DMS 273 treated with DMSO at 0.1 percent for 48 hours (cell line): Measurements from ENCODE around the gene SKAP1.
"Not testable (repeated sequence)": the region's sequence is repeated elsewhere in the genome, so short reads cannot be mapped to it uniquely, and the experiment has no call there.

Source experiments
- DNase-seq: peaks from one replicate; lab custom pipeline; 2025; lab: John Stamatoyannopoulos, UW

Gene SKAP1

GRCh38 chr17:48445248-48445620 is 15.2 kb upstream of the SKAP1 start:
- no peak for DNase-seq

DNA sequence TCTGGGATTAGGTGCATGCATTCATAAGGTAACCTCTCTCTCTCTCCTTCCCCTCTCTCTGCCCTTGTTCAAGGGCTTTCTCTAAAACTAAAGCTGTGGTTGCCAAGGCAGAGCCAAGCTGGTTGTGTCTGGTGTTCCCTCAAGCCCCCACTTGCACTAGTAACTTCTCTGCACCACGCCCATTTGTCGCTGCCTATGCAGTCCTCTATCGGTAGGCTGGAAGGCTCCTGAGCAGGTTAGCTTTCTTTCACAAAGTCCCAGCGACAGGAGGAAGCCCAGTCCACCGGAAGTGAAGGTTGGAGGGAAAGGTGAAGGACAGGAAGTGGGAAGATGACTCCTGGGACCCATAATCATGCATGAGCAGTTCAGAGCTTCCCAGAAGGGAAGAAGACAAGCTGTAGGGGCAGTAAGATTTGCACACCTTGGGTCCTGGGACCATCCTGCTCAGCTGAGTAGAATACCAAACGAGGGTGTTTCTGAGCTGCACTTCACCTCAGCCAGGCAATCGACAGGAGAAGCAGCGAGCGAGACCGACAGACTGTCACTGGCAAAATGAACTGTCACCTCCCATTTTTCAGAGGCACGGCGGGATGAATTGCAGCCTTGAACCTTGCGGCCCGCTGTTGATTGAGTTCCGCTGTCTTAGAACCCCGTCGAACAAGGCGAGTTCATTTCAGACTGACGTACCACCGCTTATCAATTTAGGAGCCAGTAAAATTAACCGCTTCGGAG is 14.7 kb upstream of the SKAP1 start:
- DNase-seq, result no peak

DNA sequence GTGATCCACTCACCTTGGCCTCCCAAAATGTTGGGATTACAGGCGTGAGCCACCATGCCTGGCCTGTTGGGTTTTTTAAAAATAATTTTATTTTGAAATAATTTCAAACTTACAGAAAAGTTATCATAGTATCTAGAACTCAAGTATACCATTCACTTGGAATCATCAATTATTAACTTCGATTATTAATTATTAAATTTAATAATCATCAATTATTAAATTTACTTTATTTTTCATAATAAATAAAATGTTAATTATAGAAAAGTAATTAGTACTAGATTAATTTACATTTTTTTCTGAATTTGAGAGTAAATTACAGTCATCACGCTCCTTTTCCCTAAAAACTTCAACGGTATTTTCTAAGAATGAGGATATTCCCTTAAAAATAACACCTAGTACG is 13.7 kb upstream of the SKAP1 start:
- DNase-seq, result no peak

- DNase-seq, result no peak
Measured at GRCh38 chr17:48442819-48443218, 12.8 kb upstream of the SKAP1 start.

DNA sequence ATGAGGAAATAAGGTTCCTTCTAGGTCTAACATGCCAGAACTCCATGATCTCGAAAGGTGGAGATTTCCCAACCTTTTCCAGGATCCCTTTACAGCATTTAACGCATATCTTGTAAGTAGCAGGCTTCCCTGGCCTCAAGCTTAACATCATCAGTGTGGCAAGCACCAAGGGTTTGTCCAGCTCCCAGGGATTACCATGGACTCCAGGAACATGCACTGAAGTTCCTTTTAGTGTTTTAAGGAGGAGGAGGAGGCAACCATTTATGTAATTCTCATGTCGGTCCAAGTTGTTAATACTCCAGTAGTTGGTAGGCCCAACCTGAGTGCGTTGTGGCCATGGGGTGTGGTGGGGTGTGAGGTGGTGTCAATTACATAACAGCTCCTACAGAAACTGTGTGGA is 11.8 kb upstream of the SKAP1 start:
- DNase-seq, result no peak

DNA sequence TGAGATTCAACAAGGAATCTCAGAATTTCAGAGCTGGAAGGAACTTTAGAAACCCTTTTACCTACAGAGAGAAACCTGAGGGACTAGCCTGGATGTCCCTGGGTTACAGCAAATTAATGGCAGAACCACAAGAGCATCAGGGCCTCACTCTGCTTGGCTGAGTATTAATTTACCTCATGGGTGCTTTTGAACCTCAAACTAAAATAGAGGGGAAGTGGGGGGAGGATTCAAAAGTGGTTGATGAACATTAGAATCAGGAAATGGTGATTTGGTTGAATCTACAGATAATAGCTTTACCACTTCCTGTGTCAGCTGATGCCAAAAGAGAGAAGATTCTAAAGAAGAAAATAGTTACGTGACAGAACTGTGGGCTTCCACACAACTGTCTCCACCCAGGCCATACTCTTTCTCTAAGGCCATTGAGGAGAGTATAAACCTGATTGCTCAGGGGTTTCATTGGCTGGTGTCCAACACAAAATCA is 11.3 kb upstream of the SKAP1 start:
- no peak for DNase-seq

DNA sequence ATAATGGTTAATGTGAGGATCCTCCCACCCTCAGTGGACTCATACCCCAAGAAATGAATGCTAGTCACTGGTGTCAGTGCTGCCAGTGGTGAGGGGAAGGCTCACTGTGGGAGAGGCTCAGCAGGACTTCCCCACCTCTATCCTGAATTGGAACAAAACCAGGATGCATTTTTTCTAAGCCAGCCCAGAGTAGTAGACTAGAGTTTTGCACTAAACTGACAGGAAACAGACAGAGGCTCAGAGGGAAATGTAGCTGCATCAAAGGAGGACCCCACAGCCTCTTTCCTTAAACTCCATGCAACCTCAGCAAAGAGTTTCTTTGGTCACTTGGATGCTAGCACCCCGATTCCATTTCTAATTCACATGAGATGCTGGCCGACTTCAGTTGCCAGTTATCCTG is 10.7 kb upstream of the SKAP1 start:
- no peak for DNase-seq

DNA sequence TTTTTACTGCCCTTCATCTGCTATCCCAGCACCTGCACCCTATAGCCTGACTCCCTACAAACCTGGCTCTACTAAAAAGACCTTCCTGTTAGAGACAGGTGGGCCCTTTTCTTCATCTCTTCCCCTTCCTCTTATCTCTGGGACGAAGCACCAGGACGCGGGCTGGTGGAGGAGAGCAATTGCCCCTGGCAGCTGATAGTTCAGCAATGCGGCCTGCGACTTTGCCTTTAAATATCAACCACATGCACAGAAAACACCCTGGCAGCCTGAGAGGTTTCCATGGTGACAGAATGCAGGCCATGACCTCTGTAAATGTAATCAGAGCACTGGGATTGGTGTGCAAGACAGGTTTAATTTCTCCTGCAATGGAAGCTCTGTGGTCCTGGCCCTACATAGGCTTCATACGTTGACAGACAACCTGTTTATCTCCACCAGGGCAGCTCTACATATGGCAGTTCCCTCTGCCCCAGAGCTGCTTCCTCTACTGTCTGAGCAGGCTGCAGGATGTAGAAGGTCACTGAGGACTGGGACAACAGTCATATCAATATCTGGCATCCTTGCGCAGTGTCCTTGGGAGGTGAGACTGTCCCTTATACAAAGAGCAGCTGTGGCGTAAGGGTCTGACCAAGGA is 10.0 kb upstream of the SKAP1 start:
- DNase-seq, result no peak

- DNase-seq, result no peak
Measured at GRCh38 chr17:48439110-48439850, 9.3 kb upstream of the SKAP1 start.

DNA sequence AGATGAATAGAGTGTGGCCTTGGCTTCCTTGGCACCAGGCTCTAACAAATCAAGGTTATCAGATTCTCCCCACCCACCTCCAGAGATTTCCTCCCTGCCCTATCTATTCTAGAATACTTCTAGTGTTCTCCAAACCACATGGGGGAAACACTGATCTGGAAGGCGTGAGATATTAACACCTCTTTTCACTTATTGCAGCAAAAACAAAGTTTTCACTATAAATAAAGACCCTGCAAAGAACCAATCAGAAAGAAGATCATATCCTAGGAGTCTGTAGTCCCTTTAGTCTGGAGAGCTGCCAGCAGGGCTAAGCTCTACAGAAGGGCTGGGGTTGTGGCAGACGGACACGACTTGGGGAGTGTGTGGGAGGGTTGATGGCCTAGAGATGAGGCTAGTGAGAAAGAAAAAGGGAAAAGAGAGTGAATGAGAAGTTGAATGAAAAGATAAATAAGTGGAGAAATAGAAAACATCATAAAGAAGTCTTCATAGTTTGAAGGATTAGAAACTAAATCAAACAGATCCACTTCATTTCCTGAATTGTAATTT is 8.6 kb upstream of the SKAP1 start:
- DNase-seq, result no peak

DNA sequence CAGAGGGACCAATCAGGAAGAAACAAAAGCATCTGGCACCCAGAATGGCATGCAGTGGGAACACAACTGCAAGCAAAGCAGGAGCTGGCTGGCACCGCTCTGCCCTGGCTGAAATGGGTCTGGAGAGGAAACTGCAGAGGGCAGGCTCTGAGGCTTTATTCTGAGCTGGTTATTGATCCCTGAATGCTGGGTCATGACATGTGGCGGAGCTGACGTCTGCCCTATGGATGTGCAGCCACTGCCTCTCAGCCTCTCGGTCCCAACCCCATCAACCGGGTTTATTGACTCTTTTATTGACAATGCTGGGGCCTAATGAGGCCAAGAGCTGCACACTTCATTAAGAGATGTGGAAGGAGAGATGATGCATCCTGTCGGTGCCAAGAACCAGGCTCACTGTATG is 3.9 kb upstream of the SKAP1 start:
- no peak for DNase-seq

GRCh38 chr17:48432820-48433775 is 3.1 kb upstream of the SKAP1 start:
- no peak for DNase-seq

DNA sequence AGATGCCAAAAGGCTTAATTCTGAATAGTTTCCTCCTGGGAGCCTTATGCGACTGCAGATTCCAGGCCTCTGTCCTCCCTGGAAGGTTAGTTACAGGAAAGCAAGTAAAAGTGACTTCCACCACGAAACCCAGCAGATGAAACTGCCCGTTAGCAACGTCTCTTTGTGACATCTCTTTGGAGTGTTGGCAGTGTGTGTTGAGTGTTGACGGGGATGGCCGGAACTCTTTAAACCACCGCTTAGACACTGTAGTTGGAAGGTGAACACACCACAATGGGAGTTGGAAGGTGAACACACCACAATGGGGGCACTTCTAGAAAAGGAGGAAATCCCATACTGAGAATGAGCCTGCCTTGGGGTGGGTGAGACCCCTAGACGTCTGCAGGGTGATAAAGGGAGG is 858 bp downstream of the SKAP1 start:
- no peak for DNase-seq

DNA sequence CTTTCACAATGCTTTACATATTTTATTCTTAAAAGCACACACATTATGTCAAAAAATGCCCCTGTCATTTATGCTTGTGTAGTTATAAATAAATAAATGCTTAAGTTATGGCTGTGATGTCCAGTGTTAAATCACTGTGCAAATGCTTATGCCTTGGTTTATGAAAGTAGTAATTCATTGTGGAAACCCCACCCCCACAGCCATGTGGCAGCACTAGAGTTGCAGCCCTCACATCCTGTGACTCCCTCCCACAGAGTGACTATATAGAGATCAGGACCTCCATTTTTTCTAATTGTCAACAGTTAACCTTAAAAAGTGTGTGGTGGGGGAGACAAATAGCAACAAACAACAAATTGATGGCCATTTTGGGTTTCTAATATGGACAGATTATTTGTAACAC is 2.4 kb downstream of the SKAP1 start:
- DNase-seq, result no peak

- DNase-seq, result no peak
Measured at GRCh38 chr17:48426761-48427500, 3.1 kb downstream of the SKAP1 start.

- DNase-seq, result no peak
Measured at GRCh38 chr17:48426019-48426665, 3.9 kb downstream of the SKAP1 start.

DNA sequence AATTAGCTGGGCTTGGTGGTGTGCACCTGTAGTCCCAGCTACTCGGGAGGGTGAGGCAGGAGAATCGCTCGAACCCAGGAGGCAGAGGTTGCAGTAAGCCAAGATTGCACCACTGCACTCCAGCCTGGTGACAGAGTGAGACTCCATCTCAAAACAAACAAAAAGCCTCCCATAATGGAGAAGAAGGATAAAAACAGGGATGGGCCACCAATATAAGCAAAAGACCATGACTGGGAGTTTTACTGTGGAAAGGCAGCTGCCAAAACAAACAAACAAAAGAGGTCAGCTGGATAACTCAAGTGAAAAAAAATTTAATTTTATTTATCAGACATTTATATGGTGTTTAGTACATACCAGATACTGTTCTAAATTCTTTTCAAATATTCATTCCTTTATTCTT is 8.0 kb downstream of the SKAP1 start:
- DNase-seq, result not testable (repeated sequence)

DNA sequence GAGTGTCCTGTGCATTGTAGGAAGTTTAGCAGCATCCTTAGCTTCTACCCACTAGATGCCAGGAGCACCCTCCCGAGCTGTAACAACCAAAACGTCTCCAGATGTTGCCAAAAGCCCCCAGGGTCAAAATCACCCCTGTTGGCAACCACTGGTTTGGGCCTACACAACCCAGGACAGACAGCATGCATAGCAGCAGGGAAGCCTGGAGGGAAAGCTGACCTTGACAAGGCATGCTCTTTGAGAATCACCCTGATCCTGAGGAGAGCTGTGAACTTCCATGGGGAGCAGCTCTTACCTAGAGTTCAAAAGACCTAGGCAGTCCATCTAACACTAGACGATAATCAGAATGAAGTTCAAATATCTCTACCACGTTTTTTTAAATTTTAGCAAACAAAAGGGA is 9.2 kb downstream of the SKAP1 start:
- no peak for DNase-seq

- no peak for DNase-seq
Measured at GRCh38 chr17:48416971-48417370, 13.0 kb downstream of the SKAP1 start.

- DNase-seq, result no peak
Measured at GRCh38 chr17:48413613-48414405, 16.2 kb downstream of the SKAP1 start.
